HepG2 (cell line): Measurements from ENCODE around the gene FBXO9. TPM values are rescaled to one million over a fixed set of nuclear protein-coding genes. Genes with fewer than 3 reads are reported as not detected.

Experiments
- ARNT2 ChIP-seq: sonication (generic); formaldehyde crosslinking; IDR thresholded peaks from 2 replicates; pipeline ENCODE4 v1.8.0; 2022; ENCODE audit warnings: mild to moderate bottlenecking, low read depth, missing genetic modification reagents, moderate library complexity
- ATF7 ChIP-seq, 2 experiments: fragments of 450-650 bp in 1 of 2; sonication (generic) in 1 of 2; formaldehyde crosslinking in 1 of 2; IDR thresholded peaks; 2 replicates each; pipeline versions ENCODE4 v1.4.0 to v1.6.1; 2016 to 2020; ENCODE audit warnings: antibody characterized with exemption in 1 of 2, mild to moderate bottlenecking in 1 of 2, missing genetic modification reagents in 1 of 2
- BORCS8-MEF2B ChIP-seq: sonication (generic); formaldehyde crosslinking; IDR thresholded peaks from 2 replicates; pipeline ENCODE4 v1.8.0; 2022; ENCODE audit warnings: mild to moderate bottlenecking, missing genetic modification reagents
- DBP ChIP-seq: sonication (generic); formaldehyde crosslinking; IDR thresholded peaks from 2 replicates; pipeline ENCODE4 v1.4.0; 2020; ENCODE audit warnings: missing genetic modification reagents; ENCODE audit errors: not compliant biosample characterization
- GPN1 ChIP-seq: sonication (generic); formaldehyde crosslinking; IDR thresholded peaks from 2 replicates; pipeline ENCODE4 v1.5.1; 2020; ENCODE audit warnings: missing genetic modification reagents, borderline replicate concordance
- KAT8 ChIP-seq: IDR thresholded peaks from 2 replicates; pipeline ENCODE4 v1.6.1; 2016; ENCODE audit warnings: missing genetic modification reagents, missing compliant biosample characterization
- KDM3A ChIP-seq: IDR thresholded peaks from 2 replicates; pipeline ENCODE4 v1.6.1; 2018; ENCODE audit warnings: low read depth, missing compliant biosample characterization
- KLF16 ChIP-seq, 2 experiments: sonication (generic) in 1 of 2; formaldehyde crosslinking in 1 of 2; IDR thresholded peaks; 2 replicates each; pipeline versions ENCODE4 v1.6.1 to v1.8.0; 2016 to 2023; ENCODE audit warnings: missing genetic modification reagents in 2 of 2, missing compliant biosample characterization in 1 of 2
- MLX ChIP-seq: IDR thresholded peaks from 2 replicates; pipeline ENCODE4 v1.6.1; 2016
- NCOA5 ChIP-seq: sonication (generic); formaldehyde crosslinking; IDR thresholded peaks from 2 replicates; pipeline ENCODE4 v1.4.0; 2020; ENCODE audit warnings: missing genetic modification reagents
- PAF1 ChIP-seq: IDR thresholded peaks from 2 replicates; pipeline ENCODE4 v1.6.1; 2016; ENCODE audit warnings: missing genetic modification reagents, missing compliant biosample characterization
- POGZ ChIP-seq: sonication (generic); formaldehyde crosslinking; IDR thresholded peaks from 2 replicates; pipeline ENCODE4 v1.4.0; 2020; ENCODE audit warnings: mild to moderate bottlenecking, missing genetic modification reagents
- POLR2A ChIP-seq, 2 experiments: IDR thresholded peaks; 2 replicates each; pipeline ENCODE4 v1.6.1; 2011; ENCODE audit warnings: low read depth in 2 of 2, low read length in 2 of 2, mild to moderate bottlenecking in 1 of 2, moderate library complexity in 1 of 2; ENCODE audit not compliant: insufficient read depth in 1 of 2
- RARG ChIP-seq: sonication (generic); formaldehyde crosslinking; IDR thresholded peaks from 2 replicates; pipeline ENCODE4 v1.4.0; 2020; ENCODE audit warnings: low read depth, mild to moderate bottlenecking, missing genetic modification reagents
- RFX1 ChIP-seq: fragments of 450-650 bp; IDR thresholded peaks from 2 replicates; pipeline ENCODE4 v1.6.1; 2017
- SRSF4 ChIP-seq: fragments of 200-400 bp; formaldehyde crosslinking; IDR thresholded peaks from one replicate; pipeline ENCODE4 v1.6.1; 2018; ENCODE audit warnings: mild to moderate bottlenecking, low read depth, low read length, moderate library complexity; ENCODE audit not compliant: poor library complexity, severe bottlenecking
- TBL1XR1 ChIP-seq: fragments of 150-350 bp; IDR thresholded peaks from 2 replicates; pipeline ENCODE4 v1.6.1; 2014; ENCODE audit warnings: borderline replicate concordance, low read length; ENCODE audit not compliant: partially characterized antibody
- THAP9 ChIP-seq: sonication (generic); formaldehyde crosslinking; IDR thresholded peaks from 2 replicates; pipeline ENCODE4; 2020; ENCODE audit warnings: missing genetic modification reagents, mild to moderate bottlenecking, borderline replicate concordance
- ZC3H13 ChIP-seq: sonication (generic); formaldehyde crosslinking; IDR thresholded peaks from 2 replicates; pipeline ENCODE4 v1.8.1; 2023; ENCODE audit warnings: mild to moderate bottlenecking, missing genetic modification reagents, moderate library complexity
- ZFP36L1 ChIP-seq: sonication (generic); formaldehyde crosslinking; IDR thresholded peaks from 2 replicates; pipeline ENCODE4 v1.8.0; 2022; ENCODE audit warnings: mild to moderate bottlenecking, missing genetic modification reagents, moderate library complexity
- ZNF143 ChIP-seq: sonication (generic); formaldehyde crosslinking; IDR thresholded peaks from 2 replicates; pipeline ENCODE4 v1.4.0; 2020; ENCODE audit warnings: missing genetic modification reagents
- ZNF251 ChIP-seq: sonication (generic); formaldehyde crosslinking; IDR thresholded peaks from 2 replicates; pipeline ENCODE4 v1.9.0; 2021; ENCODE audit warnings: mild to moderate bottlenecking, missing genetic modification reagents
- ZNF260 ChIP-seq: sonication (generic); formaldehyde crosslinking; IDR thresholded peaks from 2 replicates; pipeline ENCODE4 v1.4.0; 2020; ENCODE audit warnings: missing genetic modification reagents, low read depth, mild to moderate bottlenecking, borderline replicate concordance
- ZNF552 ChIP-seq: sonication (generic); formaldehyde crosslinking; IDR thresholded peaks from 2 replicates; pipeline ENCODE4 v1.9.0; 2022; ENCODE audit warnings: missing genetic modification reagents, mild to moderate bottlenecking, borderline replicate concordance
- ZNF672 ChIP-seq: sonication (generic); formaldehyde crosslinking; IDR thresholded peaks from 2 replicates; pipeline ENCODE4 v1.8.1; 2022; ENCODE audit warnings: missing genetic modification reagents
- ZNF788 ChIP-seq: sonication (generic); formaldehyde crosslinking; IDR thresholded peaks from 2 replicates; pipeline ENCODE4 v1.5.0; 2020; ENCODE audit warnings: mild to moderate bottlenecking, missing genetic modification reagents, borderline replicate concordance
- ZNF839 ChIP-seq: sonication (generic); formaldehyde crosslinking; IDR thresholded peaks from 2 replicates; pipeline ENCODE4 v1.4.0; 2020; ENCODE audit warnings: missing genetic modification reagents, mild to moderate bottlenecking, borderline replicate concordance
- ZSCAN12 ChIP-seq: sonication (generic); formaldehyde crosslinking; IDR thresholded peaks from 2 replicates; pipeline ENCODE4 v1.9.0; 2021; ENCODE audit warnings: mild to moderate bottlenecking, missing genetic modification reagents
- polyA plus RNA-seq, 8 experiments: library from polyadenylated mRNA; depleted of rRNA in 3 of 8; stranded (reverse) in 7 of 8; unstranded in 1 of 8; fragments of >200 nt; fragmentation: Illumina TruSeq in 4 of 8; extraction: Trizol in 4 of 8; gene quantifications; 2 replicates each; pipeline versions ENCODE4 v1.2.1 to v1.2.3, GENCODE V29; 2011 to 2016; ENCODE audit warnings: low read depth in 4 of 8, missing spikeins in 1 of 8, mixed read lengths in 1 of 8; ENCODE audit not compliant: insufficient read depth in 1 of 8
- total RNA-seq, 5 experiments: library from RNA; depleted of rRNA; stranded (reverse); fragments of >200 nt; fragmentation: Illumina TruSeq; extraction: Trizol; gene quantifications; 2 replicates each; pipeline ENCODE4 v1.2.3, GENCODE V29; 2016; ENCODE audit warnings: low read depth in 1 of 5

The FBXO9 gene
- total and polyA plus RNA-seq, 2 of the 13 experiments (the other 11 are each of a cell fraction or from before 2014, with no cell fraction given), result 64.3 to 98.4 TPM

GRCh38 chr6:53119772-53120409, 54.7 kb downstream of the FBXO9 start (continued):
- TF ChIP-seq ATF7 (IDR thresholded peaks at IDR 0.05) (no peak), ATF7 (CRISPR knock-in tag; IDR thresholded peaks at IDR 0.05) (peak; percentile 67; the same call in 1 of the 2 replicates), PAF1 (CRISPR knock-in tag) (no peak), ZNF672 (CRISPR knock-in tag) (no peak), ZNF839 (CRISPR knock-in tag) (peak; percentile 45; the same call in 1 of the 2 replicates), KDM3A (CRISPR knock-in tag) (peak; percentile 69), RARG (CRISPR knock-in tag) (no peak), SRSF4 (no peak), ZSCAN12 (CRISPR knock-in tag) (no peak), TBL1XR1 (peak; percentile 91), GPN1 (CRISPR knock-in tag) (no peak), BORCS8-MEF2B (CRISPR knock-in tag) (peak; percentile 82), ZNF143 (CRISPR knock-in tag) (no peak), MLX (CRISPR knock-in tag) (peak; percentile 44; the same call in 1 of the 2 replicates), KLF16 (CRISPR knock-in tag; IDR thresholded peaks at IDR 0.05) (0 out of 4 replicates have a peak, but pooled peaks of 1 of the 2 experiments have one; percentile 13), ZNF251 (no peak), RFX1 (peak; percentile 40; the same call in 1 of the 2 replicates), ARNT2 (peak; percentile 58; the same call in 1 of the 2 replicates), NCOA5 (CRISPR knock-in tag) (no peak), ZNF552 (no peak), ZC3H13 (CRISPR knock-in tag) (no peak), POLR2A (IDR thresholded peaks at IDR 0.05; ENCODE audit: insufficient read depth in 1 of 2, low read depth in 2 of 2, low read length in 2 of 2) (no peak), THAP9 (no peak), POGZ (CRISPR knock-in tag) (peak; percentile 69), ZNF788 (CRISPR knock-in tag) (0 out of 2 replicates have a peak, but pooled peaks have one; percentile 43), ZNF260 (CRISPR knock-in tag) (no peak), KAT8 (peak; percentile 55), DBP (CRISPR knock-in tag) (no peak), ZFP36L1 (CRISPR knock-in tag) (no peak)
